GM13976 (cell line): ENCODE results near the gene FKTN.
"Not testable (repeated sequence)": the region's sequence is repeated elsewhere in the genome, so short reads cannot be mapped to it uniquely, and the experiment has no call there.

Source experiments
- DNase-seq: peaks from one replicate; pipeline ENCODE4 v3.0.0; 2012; ENCODE audit warnings: low spot score
- CTCF ChIP-seq: IDR thresholded peaks from 2 replicates; pipeline ENCODE4 v1.5.1; 2012; ENCODE audit warnings: borderline replicate concordance, mild to moderate bottlenecking; ENCODE audit not compliant: insufficient read depth; ENCODE audit errors: extremely low read depth, missing control alignments, control extremely low read depth
- in situ Hi-C: fragments of 300-500 bp; cut with MboI; formaldehyde crosslinking; loops from one replicate; pipeline ENCODE4 v1.12.0; 2022; ENCODE audit warnings: low sequenced_read_pairs, mixed read lengths, inconsistent platforms; ENCODE audit not compliant: unreplicated experiment

The FKTN gene

GRCh38 chr9:105531530-105531929 is 26.4 kb upstream of the FKTN start:
- DNase-seq, result no peak
- in situ Hi-C loops, result no loop called here
- no peak for TF ChIP-seq CTCF

- TF ChIP-seq CTCF, result no peak
- no peak for DNase-seq
- in situ Hi-C loops, result no loop called here
Measured at GRCh38 chr9:105535920-105536668, 21.8 kb upstream of the FKTN start.

- DNase-seq, result no peak
- no peak for TF ChIP-seq CTCF
- in situ Hi-C loops, result no loop called here
Measured at GRCh38 chr9:105539452-105539851, 18.5 kb upstream of the FKTN start.

- DNase-seq, result no peak
- in situ Hi-C loops, result no loop called here
- TF ChIP-seq CTCF, result no peak
Measured at GRCh38 chr9:105541838-105542237, 16.1 kb upstream of the FKTN start.

GRCh38 chr9:105554042-105554441 is 3.9 kb upstream of the FKTN start:
- no peak for DNase-seq
- in situ Hi-C loops, result no loop called here
- TF ChIP-seq CTCF, result no peak

GRCh38 chr9:105572455-105572854 is 14.5 kb downstream of the FKTN start:
- TF ChIP-seq CTCF, result no peak
- in situ Hi-C loops, result no loop called here
- no peak for DNase-seq

GRCh38 chr9:105579952-105580351 is 22.0 kb downstream of the FKTN start:
- DNase-seq, in situ Hi-C loops: not testable (repeated sequence)

GRCh38 chr9:105581550-105581949 is 23.6 kb downstream of the FKTN start:
- in situ Hi-C loops, DNase-seq: not testable (repeated sequence)
